ENCODE measurements around the gene AMDHD2.

AMDHD2 gene

GRCh38 chr16:2499454-2499853 lies 20.7 kb upstream of the AMDHD2 start:
- no peak for DNase-seq (ENCODE audit: low spot score)

GRCh38 chr16:2499890-2500429 lies 20.2 kb upstream of the AMDHD2 start:
- no peak for DNase-seq (ENCODE audit: low spot score)

- DNase-seq (ENCODE audit: low spot score): no peak
Measured at GRCh38 chr16:2500430-2500917, 19.7 kb upstream of the AMDHD2 start.

- peak; percentile 81 for DNase-seq (ENCODE audit: low spot score)
Measured at GRCh38 chr16:2500918-2501750, 19.0 kb upstream of the AMDHD2 start.

- DNase-seq (ENCODE audit: low spot score): no peak
Measured at GRCh38 chr16:2501946-2502895, 17.9 kb upstream of the AMDHD2 start.

- DNase-seq (ENCODE audit: low spot score): no peak
Measured at GRCh38 chr16:2505695-2506094, 14.5 kb upstream of the AMDHD2 start.

- DNase-seq (ENCODE audit: low spot score): peak; percentile 55
Measured at GRCh38 chr16:2507052-2507659, 13.0 kb upstream of the AMDHD2 start.

GRCh38 chr16:2507665-2508064 lies 12.5 kb upstream of the AMDHD2 start:
- DNase-seq (ENCODE audit: low spot score): peak; percentile 33

GRCh38 chr16:2508722-2509400 lies 11.3 kb upstream of the AMDHD2 start:
- DNase-seq (ENCODE audit: low spot score): no peak

- DNase-seq (ENCODE audit: low spot score): no peak
Measured at GRCh38 chr16:2511128-2511800, 8.9 kb upstream of the AMDHD2 start.

GRCh38 chr16:2511996-2512734 lies 8.0 kb upstream of the AMDHD2 start:
- no peak for DNase-seq (ENCODE audit: low spot score)

- no peak for DNase-seq (ENCODE audit: low spot score)
Measured at GRCh38 chr16:2512735-2513404, 7.3 kb upstream of the AMDHD2 start.

GRCh38 chr16:2513405-2514332 lies 6.5 kb upstream of the AMDHD2 start, which contains the start of gene ATP6V0C:
TSS of gene ATP6V0C (plus strand) at chr16:2513952. CDS start at chr16:2514104, 152 bp downstream.
- DNase-seq (ENCODE audit: low spot score): peak; percentile 87

- no peak for DNase-seq (ENCODE audit: low spot score)
Measured at GRCh38 chr16:2514333-2515179, 5.6 kb upstream of the AMDHD2 start.

GRCh38 chr16:2515180-2515851 lies 4.9 kb upstream of the AMDHD2 start:
- DNase-seq (ENCODE audit: low spot score): no peak

- no peak for DNase-seq (ENCODE audit: low spot score)
Measured at GRCh38 chr16:2516391-2517240, 3.6 kb upstream of the AMDHD2 start.

All from pons (tissue), 1 donor.